GM12875 (cell line): ENCODE results near the gene KLHL11.
"Not testable (repeated sequence)": the region's sequence is repeated elsewhere in the genome, so short reads cannot be mapped to it uniquely, and the experiment has no call there.

ENCODE experiments used
- H3K4me3 ChIP-seq: one replicate; pipeline ENCODE4 v1.5.1; 2011; ENCODE audit warnings: low read depth, low read length, control low read depth
- CTCF ChIP-seq: IDR thresholded peaks from 2 replicates; pipeline ENCODE4 v1.5.1; 2011; ENCODE audit warnings: low read depth, mild to moderate bottlenecking, control low read depth, inconsistent platforms, low read length, moderate library complexity, borderline replicate concordance; ENCODE audit not compliant: insufficient read depth

KLHL11 gene

GRCh38 chr17:41888332-41888965 lies 23.2 kb upstream of the KLHL11 start:
- TF ChIP-seq CTCF: no peak
- no peak overlapping the region for H3K4me3 ChIP-seq

- TF ChIP-seq CTCF: no peak
- H3K4me3 ChIP-seq: no peak overlapping the region
These were observed 20.5 kb upstream of the KLHL11 start for GRCh38 chr17:41885733-41886132.

GRCh38 chr17:41882756-41883155 lies 17.5 kb upstream of the KLHL11 start:
- no peak for TF ChIP-seq CTCF
- H3K4me3 ChIP-seq: no peak overlapping the region

- no peak for TF ChIP-seq CTCF
- no peak overlapping the region for H3K4me3 ChIP-seq
These were observed 14.9 kb upstream of the KLHL11 start for GRCh38 chr17:41880130-41880529.

GRCh38 chr17:41874293-41874670 lies 9.1 kb upstream of the KLHL11 start:
- H3K4me3 ChIP-seq: not testable (repeated sequence)

- TF ChIP-seq CTCF: no peak
- no peak overlapping the region for H3K4me3 ChIP-seq
These were observed 8.5 kb upstream of the KLHL11 start for GRCh38 chr17:41873559-41874292.

- H3K4me3 ChIP-seq: no peak overlapping the region
- TF ChIP-seq CTCF: no peak
These were observed 6.6 kb upstream of the KLHL11 start for GRCh38 chr17:41871789-41872188.
